Ramos (cell line): Measurements from ENCODE around the gene CD247.

Source experiments
- in situ Hi-C: fragments of 300-500 bp; cut with MboI; formaldehyde crosslinking; loops from one replicate; pipeline ENCODE4 v1.14.3; 2022; ENCODE audit warnings: low sequenced_read_pairs; ENCODE audit not compliant: unreplicated experiment

The CD247 gene

DNA sequence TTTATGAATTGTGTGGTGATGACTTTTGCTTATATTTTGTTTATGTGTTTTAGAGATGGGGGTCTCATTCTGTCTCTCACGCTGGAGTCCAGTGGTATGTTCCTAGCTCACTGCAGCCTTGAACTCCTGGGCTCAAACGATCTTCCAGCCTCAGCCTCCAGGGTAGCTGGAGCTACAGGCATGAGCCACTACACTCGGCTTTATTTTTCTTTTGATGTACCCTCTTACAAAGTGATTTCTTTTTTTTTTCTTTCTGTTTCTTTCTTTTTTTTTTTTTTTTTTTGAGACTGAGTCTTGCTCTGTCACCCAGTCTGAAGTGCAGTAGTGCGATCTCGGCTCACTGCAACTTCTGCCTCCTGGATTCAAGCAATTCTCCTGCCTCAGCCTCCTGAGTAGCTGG lies 46.8 kb downstream of the CD247 start:
- in situ Hi-C loops: no loop called here

DNA sequence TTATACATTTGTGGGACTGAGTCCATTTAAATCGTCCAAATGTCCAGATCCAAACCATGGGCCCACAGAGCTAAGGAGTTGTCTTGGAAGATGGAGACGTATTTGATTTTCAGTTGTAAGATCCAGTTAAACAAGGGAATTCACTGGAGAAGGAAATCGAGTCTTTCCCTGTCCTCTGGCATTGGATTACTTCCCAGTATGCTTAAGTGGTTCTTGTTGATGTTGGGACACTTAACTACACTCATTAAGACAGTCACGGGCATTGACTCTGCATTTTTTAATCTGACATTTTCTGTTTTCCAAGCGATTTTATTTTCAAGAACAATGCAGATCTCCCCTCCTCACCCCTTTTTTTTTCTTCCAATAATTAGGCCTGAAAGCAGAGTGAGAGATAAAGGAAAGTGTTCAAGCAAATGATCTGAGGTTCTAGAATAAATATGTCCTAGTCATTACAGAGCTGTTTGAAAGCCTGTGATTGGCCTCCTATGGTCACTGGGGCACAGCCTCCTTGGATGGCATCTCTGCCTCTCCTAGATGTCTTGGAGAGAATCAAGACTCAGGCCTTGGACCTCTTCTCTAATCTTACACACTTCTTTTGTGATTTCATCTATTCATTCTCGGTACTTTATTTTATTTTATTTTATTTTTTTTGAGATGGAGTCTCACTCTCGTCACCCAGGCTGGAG lies 48.9 kb downstream of the CD247 start:
- in situ Hi-C loops: no loop called here

DNA sequence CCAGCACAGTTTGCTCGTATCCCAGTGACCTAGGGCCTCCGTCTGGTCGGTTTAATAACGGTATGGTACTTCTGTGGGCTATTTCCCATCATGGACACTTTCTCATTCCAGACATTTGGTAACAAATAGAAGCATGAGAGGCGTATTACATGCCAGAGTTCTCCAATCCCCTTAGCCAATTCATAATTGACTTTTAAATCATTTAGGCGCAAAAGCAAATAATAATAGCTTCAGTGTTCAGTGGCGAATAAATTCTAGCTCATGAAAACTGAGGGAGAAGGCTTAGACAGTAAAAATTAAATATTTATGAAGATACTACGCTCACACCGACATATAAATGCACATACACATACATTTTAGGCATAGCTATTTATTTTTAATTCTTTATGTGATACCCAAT lies 50.6 kb downstream of the CD247 start:
- in situ Hi-C loops: no loop called here

DNA sequence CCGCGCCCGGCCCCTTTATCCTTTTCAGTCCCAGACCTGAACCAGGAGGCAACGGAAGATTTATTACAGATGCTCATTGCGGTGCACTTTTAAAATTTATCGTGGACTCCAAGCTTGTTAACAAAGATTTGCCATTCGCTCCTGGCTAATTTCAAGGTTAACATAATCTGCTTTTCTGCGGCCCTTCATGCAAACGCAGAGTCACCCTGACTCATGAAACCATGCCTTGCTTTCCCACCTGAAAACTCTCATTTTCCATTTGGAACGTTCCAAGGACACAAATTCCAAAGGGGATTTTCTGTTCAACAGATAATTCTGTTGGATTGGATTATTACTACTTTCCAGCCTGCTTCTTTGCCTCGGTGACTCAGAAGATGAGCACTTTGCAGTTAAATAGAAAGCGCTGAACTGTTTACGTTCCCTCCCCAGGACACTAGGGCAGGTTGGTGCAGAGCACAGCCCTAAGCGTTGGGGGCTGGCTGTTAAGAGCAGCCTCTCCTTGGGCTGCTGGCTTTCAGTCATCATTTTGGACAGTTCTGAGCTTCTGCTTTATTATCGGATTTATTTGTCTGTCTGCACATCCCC lies 51.1 kb downstream of the CD247 start:
- in situ Hi-C loops: no loop called here

DNA sequence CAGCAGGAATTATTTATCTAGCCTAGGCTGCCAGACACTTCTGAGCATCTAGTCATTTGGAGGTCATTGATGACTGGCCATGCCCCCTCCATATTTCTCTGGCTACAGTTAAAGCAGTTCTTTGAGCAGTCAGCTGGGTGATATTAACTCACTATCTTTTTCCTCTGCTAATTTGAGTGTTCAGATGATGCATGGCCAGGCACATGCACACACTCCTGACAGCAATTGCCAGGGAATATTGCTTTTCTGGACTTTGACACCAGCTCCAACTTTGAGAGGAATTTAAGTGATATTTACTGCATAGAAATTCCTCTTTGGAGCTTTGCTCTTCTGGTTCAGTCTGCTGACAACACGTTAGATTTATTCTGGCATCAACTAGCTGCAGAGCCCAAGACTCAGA lies 52.6 kb downstream of the CD247 start:
- in situ Hi-C loops: no loop called here

DNA sequence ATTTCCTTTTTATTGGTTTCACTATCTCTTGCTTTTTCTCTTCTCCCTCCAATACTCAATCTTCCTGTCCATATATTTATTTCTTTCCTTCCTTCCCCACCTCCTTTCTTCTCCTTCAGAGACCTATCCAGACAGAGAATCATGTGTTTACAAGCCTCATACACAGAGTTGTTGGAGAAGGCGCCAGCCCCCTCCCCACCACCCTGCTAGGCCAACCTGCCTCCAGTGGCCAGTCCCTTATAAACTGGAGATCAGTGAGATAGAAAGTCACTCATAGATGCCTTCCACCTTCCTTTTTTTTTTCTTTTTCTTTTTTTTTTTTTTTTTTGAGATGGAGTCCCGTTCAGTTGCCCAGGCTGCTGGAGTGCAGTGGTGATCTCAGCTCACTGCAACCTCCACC lies 53.3 kb downstream of the CD247 start:
- in situ Hi-C loops: no loop called here

DNA sequence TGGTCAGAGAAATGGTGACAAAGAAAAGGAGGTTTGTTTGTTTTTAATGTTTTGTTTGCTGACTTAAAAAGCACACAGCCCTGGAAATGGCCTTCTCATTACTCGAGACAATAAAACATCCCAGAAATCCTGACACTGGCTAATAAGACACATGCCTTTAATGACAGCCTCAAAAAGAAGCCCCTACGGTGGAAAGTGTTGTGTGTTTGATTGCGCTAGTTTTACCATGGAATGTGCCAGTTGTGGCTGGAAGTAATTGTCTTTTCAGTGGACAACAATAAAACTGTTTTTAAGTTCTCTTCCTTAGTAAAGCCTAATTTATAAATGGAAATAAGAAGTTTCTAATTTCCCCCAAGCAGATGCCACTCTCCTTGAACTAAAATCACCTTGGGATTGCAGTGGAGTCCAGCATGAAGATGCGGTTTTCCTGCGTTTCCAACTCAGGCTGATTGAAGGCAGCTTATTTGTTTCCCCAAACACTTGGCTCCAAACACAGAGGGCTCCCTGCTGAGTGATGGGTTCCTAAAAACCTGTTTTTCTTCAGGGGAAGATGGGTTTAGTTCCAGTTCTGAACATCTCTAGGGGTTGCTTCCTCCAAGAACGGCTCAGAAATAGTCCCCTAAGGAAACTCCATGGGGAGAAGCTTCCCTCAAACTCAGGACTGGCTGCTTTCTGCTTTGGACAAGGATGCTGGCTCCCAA lies 54.3 kb downstream of the CD247 start:
- in situ Hi-C loops: no loop called here

DNA sequence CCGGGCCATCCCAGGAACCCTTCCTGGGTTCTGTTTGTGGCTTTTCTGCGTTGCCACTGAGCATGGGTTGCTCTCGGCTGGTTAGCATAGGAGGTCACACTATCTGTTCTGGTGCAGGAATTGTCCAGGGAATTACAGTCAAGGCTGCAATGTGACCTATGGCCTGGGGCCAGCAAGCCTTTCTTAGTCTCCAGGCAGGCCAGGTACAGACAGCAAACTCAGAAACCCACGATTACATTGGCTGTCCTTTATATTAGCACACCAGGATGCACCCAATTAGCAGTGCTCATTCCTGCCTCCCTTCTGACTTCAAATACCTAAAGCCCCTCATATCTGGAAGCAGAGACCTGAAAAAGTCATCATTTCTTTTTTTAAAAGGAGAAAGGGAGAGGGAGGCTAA lies 55.2 kb downstream of the CD247 start:
- in situ Hi-C loops: no loop called here

DNA sequence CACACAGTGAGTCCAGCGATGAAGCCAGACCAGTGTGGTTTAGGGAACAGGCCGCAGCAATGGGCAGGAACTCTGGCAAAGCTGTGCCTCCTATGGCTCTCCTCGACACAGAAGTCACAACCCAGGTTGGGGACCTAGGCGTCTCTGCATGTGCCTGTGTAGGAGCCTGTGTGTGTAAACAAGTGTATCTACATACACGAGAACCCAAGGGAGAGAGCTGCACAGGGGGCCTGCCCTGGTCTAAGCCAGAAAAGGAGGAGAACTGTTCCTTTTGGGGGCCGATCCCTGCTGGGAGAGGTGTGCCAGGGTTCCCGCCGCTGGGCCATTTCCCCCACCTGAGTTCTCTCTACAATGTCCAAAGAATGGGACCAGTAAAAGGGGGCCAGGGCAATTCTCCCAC lies 56.0 kb downstream of the CD247 start:
- in situ Hi-C loops: no loop called here

DNA sequence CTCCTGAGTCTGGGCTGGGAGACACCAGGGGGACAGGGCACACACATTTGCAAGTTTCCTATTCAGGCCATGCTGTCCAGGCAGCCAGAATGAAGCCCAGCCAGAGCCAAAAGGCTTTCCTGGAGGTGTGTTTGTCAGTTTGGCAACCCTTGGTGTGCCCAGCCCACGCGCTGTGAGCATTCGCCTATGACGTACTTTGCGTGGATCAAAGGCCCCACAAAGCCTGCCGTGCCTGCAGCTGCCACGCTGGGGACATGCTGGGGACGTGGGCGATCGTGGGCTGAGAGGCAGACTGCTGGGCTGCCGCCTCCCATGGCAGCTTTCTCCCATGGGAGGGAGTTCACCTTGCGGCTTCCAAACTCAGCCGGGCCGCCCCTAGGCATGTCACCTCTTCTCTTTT lies 57.5 kb downstream of the CD247 start:
- in situ Hi-C loops: no loop called here

DNA sequence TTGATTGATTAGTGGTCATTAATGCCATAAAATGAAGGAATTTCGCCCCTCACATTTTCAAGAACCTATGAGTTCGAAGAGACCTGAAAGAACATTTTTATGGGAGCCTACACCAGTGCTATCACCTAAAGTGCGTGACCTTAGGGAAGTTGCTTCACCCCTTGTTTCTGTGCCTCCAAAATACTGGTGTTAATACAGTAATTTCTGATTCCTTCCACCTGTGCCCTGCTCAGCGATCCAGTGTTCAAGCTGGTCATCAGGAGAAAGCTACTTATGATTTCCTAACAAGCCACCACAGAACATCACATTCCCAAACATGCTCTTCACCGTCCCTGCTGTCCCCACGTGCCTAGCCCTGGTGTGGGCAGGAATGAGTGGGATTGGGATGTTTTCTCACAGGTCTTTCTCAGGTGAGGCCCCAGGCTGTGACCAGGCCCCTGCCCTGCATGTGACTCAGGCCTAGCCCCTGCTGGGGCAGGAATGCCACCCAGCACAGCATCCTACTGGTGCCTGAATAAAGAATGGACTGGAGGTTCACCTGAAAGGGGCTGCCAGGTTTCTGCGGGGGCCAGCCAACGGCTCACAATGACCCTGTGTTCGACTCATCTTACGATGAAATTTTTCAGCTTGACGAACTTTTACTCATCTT lies 60.3 kb downstream of the CD247 start:
- in situ Hi-C loops: no loop called here

DNA sequence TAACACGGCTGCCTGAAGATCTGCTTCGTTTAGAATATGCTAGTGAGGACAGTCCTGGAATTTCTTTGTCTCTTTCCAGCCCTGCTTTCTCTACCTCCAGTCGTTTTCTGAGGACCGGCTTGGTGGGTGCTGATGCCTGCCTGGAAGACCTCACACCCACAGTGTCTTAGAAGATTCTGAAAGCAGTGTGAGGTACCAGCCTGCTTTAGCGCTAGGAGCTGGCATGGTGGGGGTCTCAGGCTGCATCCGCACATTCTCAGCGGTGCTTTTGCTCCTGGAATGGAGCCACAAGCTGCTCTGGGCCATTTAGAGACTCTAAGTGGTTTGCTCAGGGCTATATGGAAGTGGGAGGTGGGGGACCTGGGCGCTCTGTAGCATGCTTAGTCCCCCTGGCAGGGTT lies 61.4 kb downstream of the CD247 start:
- in situ Hi-C loops: no loop called here

DNA sequence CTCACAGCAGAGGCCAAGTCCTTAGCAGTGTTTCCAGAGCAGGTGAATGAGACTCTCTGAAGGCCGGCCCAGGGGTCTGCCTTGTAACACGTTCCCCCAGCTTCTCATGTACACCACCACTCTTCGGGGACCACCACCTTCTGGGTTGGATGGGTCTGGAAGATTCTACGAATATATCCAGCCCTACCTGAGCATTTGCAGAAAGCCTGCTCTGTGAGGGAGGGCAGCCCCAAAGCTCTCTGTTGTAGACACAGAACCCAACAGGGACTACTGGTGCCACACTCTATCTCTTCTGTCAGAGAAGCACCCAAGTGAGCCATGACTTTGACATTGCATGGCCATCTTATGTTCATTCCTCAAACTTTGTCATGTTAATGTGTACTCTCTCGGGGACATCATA lies 61.8 kb downstream of the CD247 start:
- in situ Hi-C loops: no loop called here

DNA sequence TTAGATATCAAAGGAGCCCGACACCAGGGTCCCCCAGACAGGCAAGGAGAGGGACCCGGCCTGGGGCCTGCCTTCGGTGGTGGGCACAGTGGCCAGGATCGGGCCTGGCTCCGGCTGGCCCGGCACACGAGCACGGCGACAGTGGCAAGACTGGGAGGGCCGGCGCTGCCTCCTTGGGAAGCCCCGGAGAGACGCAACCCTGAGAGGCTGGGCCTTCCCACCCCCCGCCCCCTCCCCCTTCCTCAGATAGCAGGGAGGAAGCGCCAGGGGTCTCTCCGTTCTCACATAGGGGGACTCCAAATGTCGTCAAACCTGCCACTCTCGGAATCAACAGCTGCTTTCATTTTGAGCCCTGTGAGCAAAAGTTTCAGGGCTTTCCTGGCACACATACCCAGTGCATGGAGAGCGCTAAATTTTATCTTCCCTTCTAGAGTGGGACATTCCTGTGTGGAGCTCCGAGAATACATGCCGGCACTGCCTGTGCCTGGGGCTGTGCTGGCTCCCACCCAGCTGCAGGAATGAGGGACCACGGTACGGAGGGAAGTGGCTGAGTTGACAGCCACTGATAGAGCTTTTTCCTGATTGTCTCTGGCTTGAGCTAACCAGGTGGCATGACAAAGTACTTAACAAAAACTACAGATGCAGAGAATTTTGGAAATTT lies 62.4 kb downstream of the CD247 start:
- in situ Hi-C loops: no loop called here

DNA sequence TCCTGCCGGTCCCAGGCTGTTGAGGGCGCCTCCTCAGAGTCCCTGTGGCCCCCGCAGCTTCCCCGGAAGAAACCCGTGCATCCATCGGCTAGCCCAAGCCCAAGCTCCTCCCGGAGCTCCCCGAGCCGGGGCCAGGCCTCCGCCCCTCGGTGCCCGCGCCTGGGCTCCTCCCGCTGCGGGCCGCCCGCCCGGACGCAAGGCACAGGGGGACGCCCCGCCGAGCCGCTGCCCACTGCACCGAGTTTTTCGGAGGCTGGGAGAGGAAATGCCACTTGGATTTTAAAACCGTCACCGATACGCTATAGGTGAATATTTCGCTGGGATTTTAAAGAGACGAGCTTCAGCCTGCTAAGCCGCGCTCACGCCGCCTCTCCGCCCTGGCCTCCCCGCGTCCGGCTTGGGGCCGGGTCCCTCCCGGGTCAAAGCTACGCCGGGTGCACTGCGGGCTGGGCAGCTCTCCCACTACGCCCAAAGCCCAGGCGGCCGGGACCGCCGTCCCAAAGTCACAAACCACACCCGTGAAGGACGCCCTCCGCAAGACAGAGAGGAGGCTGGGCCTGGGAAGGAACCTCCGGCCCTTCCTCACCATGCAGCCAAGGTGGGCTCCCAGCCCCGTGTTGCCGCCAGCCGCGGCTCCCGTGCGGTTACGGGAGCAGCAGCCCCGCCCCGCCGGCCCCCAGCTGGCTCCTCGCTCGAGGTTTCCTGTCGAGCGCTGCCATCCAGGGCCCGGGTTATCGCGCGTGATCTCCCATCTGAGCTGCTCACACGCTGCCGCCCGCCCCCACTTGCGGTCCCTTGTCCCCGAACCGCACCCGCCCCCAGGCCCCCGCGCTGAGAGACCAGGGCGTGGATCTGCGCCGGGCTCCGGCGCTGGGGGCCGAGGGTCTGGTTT lies 63.2 kb downstream of the CD247 start:
- in situ Hi-C loops: no loop called here

DNA sequence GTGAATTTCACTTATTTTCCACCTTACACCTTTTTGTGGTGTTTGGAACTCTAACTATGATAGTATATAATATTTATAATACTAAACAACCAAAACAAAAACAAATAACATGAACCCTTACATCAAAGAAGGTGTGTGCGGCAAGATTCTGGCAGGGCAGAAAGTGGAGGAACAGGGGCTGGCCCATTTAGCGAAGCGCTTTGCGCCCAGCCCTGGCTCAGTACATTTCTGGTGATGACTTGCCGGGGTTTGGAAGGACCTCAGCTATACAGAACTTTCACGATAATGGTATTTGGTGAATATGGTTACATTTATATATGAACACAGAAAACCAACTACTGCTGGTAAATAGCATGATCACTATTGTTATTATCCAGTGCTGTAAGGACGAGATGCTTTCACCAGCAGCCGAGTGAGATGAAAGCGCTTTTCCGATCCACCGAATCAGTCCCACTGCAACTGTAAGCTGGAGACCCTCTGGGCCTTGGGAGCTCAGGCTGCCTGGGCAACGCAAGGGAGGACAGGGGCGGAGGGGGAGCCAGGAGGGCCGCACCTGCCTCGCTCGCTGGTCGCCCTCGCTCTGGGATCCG lies 63.9 kb downstream of the CD247 start:
- in situ Hi-C loops: no loop called here

DNA sequence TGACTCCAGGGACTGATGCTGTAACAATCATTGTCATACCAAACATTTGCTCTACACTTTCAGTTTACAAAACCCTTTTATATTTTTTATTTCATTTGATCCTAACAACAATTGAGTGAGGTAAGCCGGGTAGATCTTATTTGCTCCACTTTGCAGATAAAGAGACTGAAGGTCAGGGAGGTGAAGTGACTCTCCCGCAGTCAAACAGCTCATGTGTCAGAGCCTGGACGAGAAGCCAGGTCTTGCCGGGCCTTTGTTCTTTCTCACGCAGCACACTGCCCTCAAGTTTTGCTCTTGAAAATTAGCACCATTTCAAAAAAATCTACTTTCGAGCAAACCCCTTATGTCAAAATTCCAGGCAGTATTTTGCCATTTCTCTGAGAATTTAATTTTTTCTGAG lies 65.2 kb downstream of the CD247 start:
- in situ Hi-C loops: no loop called here

DNA sequence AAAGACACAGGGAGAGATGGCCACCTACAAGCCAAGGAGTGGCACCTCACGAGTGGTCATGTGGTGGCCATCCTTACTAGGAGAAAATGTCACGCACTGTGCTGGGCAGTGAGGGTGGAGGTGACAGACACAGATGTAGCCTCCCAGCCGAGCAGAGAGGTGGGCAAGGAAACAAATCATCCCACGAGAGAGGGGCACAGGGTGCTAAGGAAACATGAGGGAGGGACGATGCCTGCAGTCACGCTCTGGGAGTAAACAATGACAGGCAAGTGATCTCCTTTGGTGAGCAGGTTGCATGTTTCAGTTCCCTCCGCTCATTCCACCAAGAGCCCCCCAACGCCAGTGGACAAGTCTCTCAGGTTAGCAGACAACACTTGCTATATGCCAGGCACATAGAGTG lies 65.8 kb downstream of the CD247 start:
- in situ Hi-C loops: no loop called here

DNA sequence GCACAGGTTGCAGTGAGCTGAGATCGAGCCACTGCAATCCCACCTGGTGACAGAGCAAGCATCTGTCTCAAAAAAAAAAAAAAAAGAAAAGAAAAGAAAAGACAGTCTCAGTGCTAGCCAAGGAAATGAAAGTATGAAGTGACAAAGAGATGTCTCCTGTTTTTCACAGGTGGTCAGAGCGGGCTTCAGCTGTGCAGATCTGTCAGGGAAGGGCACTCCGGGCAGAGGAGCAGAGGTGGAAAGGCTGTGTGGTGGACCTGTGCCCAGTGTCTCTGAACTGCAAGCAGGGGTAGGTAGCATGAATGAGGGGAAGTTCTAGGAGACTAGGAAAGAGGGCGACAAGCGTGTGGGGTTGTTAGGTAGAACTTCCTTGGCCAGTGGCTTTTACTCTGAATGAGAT lies 67.5 kb downstream of the CD247 start:
- in situ Hi-C loops: no loop called here
